Stimulated activated effector memory CD8-positive, alpha-beta T cell treated with anti-CD3 and anti-CD28 coated beads, Interleukin-12 subunit alpha, Interleukin-12 subunit beta, amount 100 ng/mL, for 72 hours (primary cell): Measurements from ENCODE around the gene KIAA1191.

Experiments used
- ATAC-seq: fragments of 150-1000 bp; cut with Tn5 transposase; 2 replicates; pipeline ENCODE4 v1.10.0; 2021
- DNase-seq, 2 donors: peaks; one replicate each; pipeline ENCODE4 v3.0.0; 2021 to 2022; ENCODE audit warnings: low spot score in 2 of 2
- H3K27ac Mint-ChIP-seq: one replicate; pipeline ENCODE4 v1.8.0; 2022; ENCODE audit warnings: mild to moderate bottlenecking, mixed read lengths
- H3K36me3 Mint-ChIP-seq: one replicate; pipeline ENCODE4 v1.8.0; 2022; ENCODE audit warnings: mild to moderate bottlenecking, mixed read lengths
- H3K4me1 Mint-ChIP-seq: one replicate; pipeline ENCODE4 v1.8.0; 2022; ENCODE audit warnings: mixed read lengths
- H3K4me3 Mint-ChIP-seq: one replicate; pipeline ENCODE4 v1.8.0; 2022; ENCODE audit warnings: mild to moderate bottlenecking, mixed read lengths
- H3K9me3 Mint-ChIP-seq: one replicate; pipeline ENCODE4 v1.8.0; 2022; ENCODE audit warnings: mixed read lengths

KIAA1191 gene

GRCh38 chr5:176382721-176383120 is 21.2 kb upstream of the KIAA1191 start:
- ATAC-seq (no peak), DNase-seq (no peak)
- Mint-ChIP-seq H3K4me3 (no peak overlapping the region), H3K4me1 (peaks cover 24% of the 10 kb centered on the region), H3K9me3 (no peaks in the 10 kb centered on the region), H3K27ac (peak overlapping the region; percentile 10), H3K36me3 (peaks cover 90% of the 10 kb centered on the region)

GRCh38 chr5:176381979-176382378 is 20.4 kb upstream of the KIAA1191 start:
- H3K27ac Mint-ChIP-seq: peak overlapping the region; percentile 10
- H3K4me3 Mint-ChIP-seq: no peak overlapping the region
- peak; percentile 14 for ATAC-seq
- peaks cover 82% of the 10 kb centered on the region for H3K36me3 Mint-ChIP-seq
- H3K4me1 Mint-ChIP-seq: peaks cover 16% of the 10 kb centered on the region
- no peaks in the 10 kb centered on the region for H3K9me3 Mint-ChIP-seq
- DNase-seq: no peak

- Mint-ChIP-seq H3K4me1 (peaks cover 11% of the 10 kb centered on the region), H3K4me3 (no peak overlapping the region)
These were observed 19.9 kb upstream of the KIAA1191 start for GRCh38 chr5:176381423-176381822.

GRCh38 chr5:176379881-176380280 is 18.3 kb upstream of the KIAA1191 start:
- H3K27ac Mint-ChIP-seq: no peak overlapping the region
- no peaks in the 10 kb centered on the region for H3K4me1 Mint-ChIP-seq
- no peak overlapping the region for H3K4me3 Mint-ChIP-seq
- ATAC-seq (no peak), DNase-seq (no peak)
- peaks cover 61% of the 10 kb centered on the region for H3K36me3 Mint-ChIP-seq
- no peaks in the 10 kb centered on the region for H3K9me3 Mint-ChIP-seq

More at GRCh38 chr5:176381423-176381822, 19.9 kb upstream of the KIAA1191 start:
- Mint-ChIP-seq H3K36me3 (peaks cover 77% of the 10 kb centered on the region), H3K27ac (no peak overlapping the region), H3K9me3 (no peaks in the 10 kb centered on the region)
- ATAC-seq (no peak), DNase-seq (no peak)

GRCh38 chr5:176373100-176373818 is 11.7 kb upstream of the KIAA1191 start:
- peaks cover under 1% of the 10 kb centered on the region for H3K4me1 Mint-ChIP-seq
- H3K27ac Mint-ChIP-seq: no peak overlapping the region
- H3K36me3 Mint-ChIP-seq: peaks cover 13% of the 10 kb centered on the region
- H3K9me3 Mint-ChIP-seq: no peaks in the 10 kb centered on the region
- DNase-seq (no peak), ATAC-seq (no peak)
- H3K4me3 Mint-ChIP-seq: no peak overlapping the region

- Mint-ChIP-seq H3K27ac (no peak overlapping the region), H3K4me1 (peaks cover 14% of the 10 kb centered on the region), H3K9me3 (no peaks in the 10 kb centered on the region), H3K36me3 (peaks cover 23% of the 10 kb centered on the region), H3K4me3 (no peak overlapping the region)
- ATAC-seq (no peak), DNase-seq (no peak)
These were observed 10.3 kb upstream of the KIAA1191 start for GRCh38 chr5:176371621-176372539.

GRCh38 chr5:176369934-176370711 is 8.6 kb upstream of the KIAA1191 start:
- no peaks in the 10 kb centered on the region for H3K9me3 Mint-ChIP-seq
- DNase-seq (no peak), ATAC-seq (no peak)
- peaks cover 19% of the 10 kb centered on the region for H3K4me1 Mint-ChIP-seq
- H3K36me3 Mint-ChIP-seq: peaks cover 28% of the 10 kb centered on the region
- peak overlapping the region; percentile 52 for H3K27ac Mint-ChIP-seq
- no peak overlapping the region for H3K4me3 Mint-ChIP-seq

- H3K4me3 Mint-ChIP-seq: no peak overlapping the region
- H3K27ac Mint-ChIP-seq: peak overlapping the region; percentile 70
- peaks cover 29% of the 10 kb centered on the region for H3K4me1 Mint-ChIP-seq
- no peak for DNase-seq
- peaks cover 28% of the 10 kb centered on the region for H3K36me3 Mint-ChIP-seq
- ATAC-seq: no peak
- H3K9me3 Mint-ChIP-seq: no peaks in the 10 kb centered on the region
These were observed 7.2 kb upstream of the KIAA1191 start for GRCh38 chr5:176368726-176369125.

GRCh38 chr5:176366232-176366894 is 4.8 kb upstream of the KIAA1191 start:
- Mint-ChIP-seq H3K27ac (peak overlapping the region; percentile 35), H3K4me1 (peaks cover 35% of the 10 kb centered on the region), H3K9me3 (no peaks in the 10 kb centered on the region), H3K36me3 (peaks cover 35% of the 10 kb centered on the region), H3K4me3 (peak overlapping the region; percentile 71)
- DNase-seq (no peak), ATAC-seq (no peak)

GRCh38 chr5:176365351-176366231 is 4.0 kb upstream of the KIAA1191 start, which contains the start of gene ARL10:
ARL10 (plus strand) TSS chr5:176365487; CDS start chr5:176365564, 77 bp downstream.
- ATAC-seq: peak; percentile 57
- H3K27ac Mint-ChIP-seq: peak within 1 kb of the TSS; percentile 58
- peak within 1 kb of the TSS; percentile 71 for H3K4me3 Mint-ChIP-seq
- peak; percentile 53 to 75 for DNase-seq
- H3K9me3 Mint-ChIP-seq: no peaks in the 10 kb centered on the region
- peaks cover 41% of the 10 kb centered on the region for H3K36me3 Mint-ChIP-seq
- peaks cover 35% of the 10 kb centered on the region for H3K4me1 Mint-ChIP-seq

- H3K4me1 Mint-ChIP-seq: peaks cover 36% of the 10 kb centered on the region
- peak overlapping the region; percentile 58 for H3K27ac Mint-ChIP-seq
- H3K4me3 Mint-ChIP-seq: peak overlapping the region; percentile 71
- peaks cover 35% of the 10 kb centered on the region for H3K36me3 Mint-ChIP-seq
- no peaks in the 10 kb centered on the region for H3K9me3 Mint-ChIP-seq
- peak in 1 of 2 donors; percentile 75 for DNase-seq
- no peak for ATAC-seq
These were observed 3.3 kb upstream of the KIAA1191 start for GRCh38 chr5:176364765-176365350.

- ATAC-seq: no peak
These were observed 598 bp upstream of the KIAA1191 start for GRCh38 chr5:176362233-176362490.

GRCh38 chr5:176360894-176361436 is 599 bp downstream of the KIAA1191 start:
- Mint-ChIP-seq H3K4me1 (peaks cover 34% of the 10 kb centered on the region), H3K27ac (peak overlapping the region; percentile 95), H3K9me3 (no peaks in the 10 kb centered on the region), H3K4me3 (peak overlapping the region; percentile 90), H3K36me3 (peaks cover 51% of the 10 kb centered on the region)
- no peak for DNase-seq
- ATAC-seq: peak; percentile 0

More at GRCh38 chr5:176362233-176362490, 598 bp upstream of the KIAA1191 start:
- peaks cover 48% of the 10 kb centered on the region for H3K36me3 Mint-ChIP-seq
- peaks cover 41% of the 10 kb centered on the region for H3K4me1 Mint-ChIP-seq
- no peak for DNase-seq
- no peaks in the 10 kb centered on the region for H3K9me3 Mint-ChIP-seq
- H3K27ac Mint-ChIP-seq: peak overlapping the region; percentile 95
- H3K4me3 Mint-ChIP-seq: peak overlapping the region; percentile 90
